ENCODE results near the gene CASR.

DNA sequence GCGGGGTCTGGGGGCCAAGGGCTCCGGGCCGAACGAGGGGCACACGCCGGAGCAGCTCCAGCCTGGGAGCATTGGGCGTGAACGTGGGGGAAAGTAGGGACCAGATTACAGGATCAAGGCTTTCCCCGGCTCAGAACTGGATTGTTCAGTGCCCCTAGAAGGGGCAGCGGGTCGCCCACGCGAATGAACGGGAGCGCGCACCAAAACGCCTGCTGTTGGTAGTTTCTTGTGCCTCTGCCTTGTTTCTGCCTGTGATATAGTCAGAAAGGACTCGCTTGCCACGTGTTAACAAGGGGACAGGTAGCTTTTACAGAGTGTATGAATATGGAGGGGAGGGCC is 1.1 kb downstream of the CASR start:
- TF ChIP-seq, protein P1, sequence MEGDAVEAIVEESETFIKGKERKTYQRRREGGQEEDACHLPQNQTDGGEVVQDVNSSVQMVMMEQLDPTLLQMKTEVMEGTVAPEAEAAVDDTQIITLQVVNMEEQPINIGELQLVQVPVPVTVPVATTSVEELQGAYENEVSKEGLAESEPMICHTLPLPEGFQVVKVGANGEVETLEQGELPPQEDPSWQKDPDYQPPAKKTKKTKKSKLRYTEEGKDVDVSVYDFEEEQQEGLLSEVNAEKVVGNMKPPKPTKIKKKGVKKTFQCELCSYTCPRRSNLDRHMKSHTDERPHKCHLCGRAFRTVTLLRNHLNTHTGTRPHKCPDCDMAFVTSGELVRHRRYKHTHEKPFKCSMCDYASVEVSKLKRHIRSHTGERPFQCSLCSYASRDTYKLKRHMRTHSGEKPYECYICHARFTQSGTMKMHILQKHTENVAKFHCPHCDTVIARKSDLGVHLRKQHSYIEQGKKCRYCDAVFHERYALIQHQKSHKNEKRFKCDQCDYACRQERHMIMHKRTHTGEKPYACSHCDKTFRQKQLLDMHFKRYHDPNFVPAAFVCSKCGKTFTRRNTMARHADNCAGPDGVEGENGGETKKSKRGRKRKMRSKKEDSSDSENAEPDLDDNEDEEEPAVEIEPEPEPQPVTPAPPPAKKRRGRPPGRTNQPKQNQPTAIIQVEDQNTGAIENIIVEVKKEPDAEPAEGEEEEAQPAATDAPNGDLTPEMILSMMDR (conservative IDR thresholded peaks at IDR 0.05; ENCODE audit: low read depth, low read length): no peak
- TF ChIP-seq EZH2 (IDR thresholded peaks at IDR 0.05; ENCODE audit: borderline replicate concordance, low read depth, low read length, poor library complexity, severe bottlenecking): no peak

Measured in A673 (cell line).